Superior temporal gyrus (tissue), 1 donor: ENCODE measurements around the gene KLF7.
A peak's percentile ranks its signal among the peaks of the same experiment; 100 is the strongest.

Source experiments
- DNase-seq: peaks from one replicate; pipeline ENCODE4 v3.0.0-alpha.2; 2016; ENCODE audit errors: extremely low spot score

KLF7 gene

DNA sequence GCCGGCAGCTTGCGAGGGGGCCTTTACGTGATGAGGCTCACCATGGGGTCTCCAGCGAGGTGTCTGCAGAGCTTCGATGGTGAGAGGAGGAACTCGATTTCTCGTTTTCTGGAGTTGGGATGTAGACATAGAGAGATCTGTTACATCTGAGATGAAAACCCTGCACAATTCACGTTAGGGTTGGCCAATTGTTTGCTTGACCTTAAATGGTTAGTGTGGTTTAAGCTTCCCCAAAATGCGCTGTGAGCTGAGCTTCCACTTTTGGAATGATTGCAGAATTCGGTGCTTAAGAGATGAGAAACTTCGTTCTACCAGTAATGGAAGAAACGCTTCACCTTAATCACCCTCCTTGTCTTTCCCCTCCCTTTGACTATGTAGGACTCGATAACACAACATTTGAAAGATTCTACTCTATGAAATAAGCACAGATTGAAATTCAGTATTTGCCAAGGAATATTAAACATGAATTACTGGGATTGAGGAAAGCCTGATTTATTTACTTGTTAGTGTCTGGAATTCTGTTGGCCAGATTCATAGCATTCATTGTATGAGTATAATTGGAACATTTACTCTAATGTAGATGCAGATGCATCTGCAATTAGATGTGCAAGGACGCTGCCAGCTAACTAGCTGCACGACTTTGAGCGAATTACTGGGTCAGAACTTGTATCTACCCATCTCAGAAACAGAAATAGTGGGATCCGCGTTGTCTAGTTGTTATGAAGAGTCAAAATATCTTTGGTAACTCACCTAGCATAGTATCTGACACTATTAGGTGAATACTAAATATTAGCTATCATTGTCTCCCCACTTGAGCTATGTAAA, 1.6 kb upstream of the KLF7 start:
- DNase-seq, result peak; percentile 86

DNA sequence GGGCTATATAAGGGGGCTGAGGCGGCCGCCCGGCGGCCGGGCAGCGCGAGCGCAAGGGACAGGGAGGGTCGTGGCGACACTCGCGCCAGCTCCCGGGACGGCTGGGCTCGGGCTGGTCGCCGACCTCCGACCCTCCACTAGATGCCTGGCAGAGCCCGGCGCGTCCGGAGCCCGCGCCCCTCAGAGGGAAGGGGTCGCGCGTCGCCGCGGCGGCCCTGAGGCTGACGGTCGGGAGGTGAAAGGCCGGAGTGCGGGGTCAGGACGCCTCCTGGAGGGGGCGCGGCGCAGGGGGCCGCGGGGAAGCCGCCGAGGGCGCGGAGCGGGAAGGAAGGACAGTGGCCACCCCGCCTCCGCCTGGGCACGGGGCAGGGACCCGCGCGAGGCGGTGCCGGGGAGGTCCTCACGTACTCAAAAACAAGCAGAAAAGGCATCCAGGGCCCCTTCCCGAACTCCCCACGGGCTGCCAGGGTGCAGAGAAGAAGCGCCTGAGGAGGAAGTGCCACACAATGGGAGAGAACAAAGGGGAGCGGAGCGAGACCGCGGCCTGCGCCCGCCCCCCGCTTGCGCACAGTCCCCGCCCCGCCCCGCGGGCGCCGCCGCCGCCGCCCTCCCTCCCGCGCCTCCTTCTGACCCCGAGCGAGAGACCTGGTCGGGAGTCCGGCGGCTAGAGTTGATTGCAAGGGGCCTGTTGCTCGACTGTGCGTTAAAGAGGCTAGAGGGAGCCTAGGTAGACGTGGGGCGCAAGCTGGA, 776 bp upstream of the KLF7 start:
- peak; percentile 79 for DNase-seq

DNA sequence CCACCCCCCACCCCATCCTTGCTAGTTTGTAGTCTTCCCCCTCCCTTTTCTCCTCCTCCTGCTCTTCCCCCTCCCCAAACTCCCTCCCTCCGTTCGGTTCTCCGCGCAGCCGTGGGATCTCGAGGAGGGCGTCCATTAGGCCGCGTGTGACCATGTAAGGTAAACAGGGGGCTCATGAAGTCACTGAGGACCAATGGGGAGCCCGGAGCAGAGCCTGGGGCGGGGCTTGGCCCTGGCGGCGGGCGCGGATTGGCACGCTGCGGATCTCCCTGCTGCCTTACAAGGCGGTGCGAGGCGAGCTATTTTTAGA, 246 bp upstream of the KLF7 start:
- DNase-seq, result peak; percentile 99

DNA sequence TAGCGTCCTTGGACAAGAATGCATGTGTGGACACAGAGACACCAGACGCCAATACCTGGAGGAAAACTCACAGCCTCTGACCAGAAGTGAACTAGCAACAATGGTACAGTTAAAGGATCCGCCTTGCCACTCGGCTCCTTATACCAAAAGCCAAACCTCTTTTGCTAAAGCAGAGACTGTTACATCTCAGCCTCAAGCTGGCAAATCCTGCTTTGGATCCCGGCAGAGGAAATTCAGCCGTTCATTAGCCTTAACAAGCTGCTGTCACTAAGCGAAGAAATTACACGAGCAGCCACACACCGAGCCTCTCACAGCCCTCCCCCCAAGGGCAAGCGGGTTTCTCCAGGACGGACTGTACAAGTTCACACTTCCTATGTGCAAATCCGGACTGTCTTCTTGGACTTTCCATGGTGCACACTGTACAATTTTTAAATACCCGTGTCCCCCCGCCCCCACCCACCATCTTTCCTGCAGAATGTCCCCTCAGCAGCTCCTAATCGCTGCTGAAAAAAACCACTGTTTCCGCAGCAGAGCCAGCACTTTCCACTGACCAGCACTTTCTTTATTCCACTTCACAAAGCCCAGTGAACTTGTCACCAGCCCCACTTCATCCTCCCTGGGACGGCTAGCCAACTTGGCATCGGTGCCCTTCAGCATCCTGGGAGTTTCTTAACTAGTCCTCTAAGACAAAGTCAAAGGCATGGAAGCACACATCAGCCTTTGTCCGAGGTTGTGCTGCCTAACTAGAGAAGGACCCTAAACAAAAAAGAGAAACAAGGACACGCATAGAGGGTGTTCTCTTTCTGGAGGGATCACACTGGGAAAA, 1.5 kb downstream of the KLF7 start:
- peak; percentile 84 for DNase-seq

DNA sequence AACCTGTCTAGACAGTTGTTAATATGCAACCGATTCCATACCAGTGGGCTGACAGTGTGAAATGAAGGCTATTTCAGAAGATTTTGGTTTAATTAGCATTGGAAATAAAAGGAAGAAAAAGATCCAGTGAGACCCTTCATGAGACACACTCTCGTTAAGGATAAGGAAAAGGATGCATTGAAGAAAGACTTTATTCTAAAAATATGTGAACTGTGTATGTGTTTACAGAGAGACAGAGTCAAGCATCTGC, 2.1 kb downstream of the KLF7 start:
- DNase-seq, result peak; percentile 89

DNA sequence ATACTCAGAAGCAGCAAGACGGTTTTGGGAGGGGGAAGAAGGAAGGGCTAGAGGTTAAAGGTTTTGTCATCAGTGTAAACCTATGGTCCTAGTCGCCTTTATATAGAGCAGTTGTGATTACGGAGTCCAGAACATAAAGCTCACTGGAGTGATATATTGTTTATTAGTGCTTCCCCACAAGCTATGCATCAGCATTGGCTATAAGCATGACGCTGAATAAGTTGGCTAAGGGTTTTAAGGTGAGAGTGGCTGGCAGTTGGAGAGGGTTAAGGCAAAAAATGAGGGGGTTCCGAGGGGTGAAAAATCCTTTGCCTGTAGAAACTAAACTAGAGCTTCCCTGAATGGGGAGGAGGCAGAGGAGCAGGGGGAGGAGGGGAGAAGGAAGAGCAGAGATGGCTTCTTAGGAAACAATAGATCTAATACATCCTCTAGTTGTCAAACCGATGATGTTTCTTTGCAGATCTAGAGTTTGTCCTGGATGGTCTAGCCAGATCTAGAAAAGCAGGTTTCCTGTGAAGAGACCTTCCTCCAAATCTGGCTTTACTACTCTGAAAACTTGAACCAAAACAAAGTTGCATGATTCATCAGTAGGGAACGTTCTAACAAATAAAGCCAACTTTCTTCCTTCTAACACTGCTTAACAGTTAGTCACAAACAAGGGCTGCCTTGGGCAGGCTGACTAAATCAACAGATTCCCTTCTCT, 2.5 kb downstream of the KLF7 start:
- no peak for DNase-seq

DNA sequence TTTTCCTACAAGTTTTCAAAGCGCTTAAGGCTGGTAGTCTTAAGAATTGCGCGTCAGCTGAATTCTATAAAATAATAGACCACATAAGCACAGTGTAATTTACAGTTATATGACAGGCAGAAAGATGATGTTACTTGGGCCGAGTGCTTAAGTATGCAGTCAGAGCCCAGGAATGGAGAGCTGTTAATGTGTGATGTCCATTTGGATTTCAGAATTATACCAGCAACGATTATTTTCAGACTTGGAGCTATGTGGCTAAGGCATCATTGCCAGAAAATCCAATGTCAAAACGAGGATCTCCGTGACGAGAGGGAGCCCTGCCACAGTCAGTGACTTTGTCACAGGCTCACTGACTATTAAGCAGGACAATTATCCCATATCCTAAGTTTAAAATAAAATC, 3.4 kb downstream of the KLF7 start:
- peak; percentile 75 for DNase-seq

DNA sequence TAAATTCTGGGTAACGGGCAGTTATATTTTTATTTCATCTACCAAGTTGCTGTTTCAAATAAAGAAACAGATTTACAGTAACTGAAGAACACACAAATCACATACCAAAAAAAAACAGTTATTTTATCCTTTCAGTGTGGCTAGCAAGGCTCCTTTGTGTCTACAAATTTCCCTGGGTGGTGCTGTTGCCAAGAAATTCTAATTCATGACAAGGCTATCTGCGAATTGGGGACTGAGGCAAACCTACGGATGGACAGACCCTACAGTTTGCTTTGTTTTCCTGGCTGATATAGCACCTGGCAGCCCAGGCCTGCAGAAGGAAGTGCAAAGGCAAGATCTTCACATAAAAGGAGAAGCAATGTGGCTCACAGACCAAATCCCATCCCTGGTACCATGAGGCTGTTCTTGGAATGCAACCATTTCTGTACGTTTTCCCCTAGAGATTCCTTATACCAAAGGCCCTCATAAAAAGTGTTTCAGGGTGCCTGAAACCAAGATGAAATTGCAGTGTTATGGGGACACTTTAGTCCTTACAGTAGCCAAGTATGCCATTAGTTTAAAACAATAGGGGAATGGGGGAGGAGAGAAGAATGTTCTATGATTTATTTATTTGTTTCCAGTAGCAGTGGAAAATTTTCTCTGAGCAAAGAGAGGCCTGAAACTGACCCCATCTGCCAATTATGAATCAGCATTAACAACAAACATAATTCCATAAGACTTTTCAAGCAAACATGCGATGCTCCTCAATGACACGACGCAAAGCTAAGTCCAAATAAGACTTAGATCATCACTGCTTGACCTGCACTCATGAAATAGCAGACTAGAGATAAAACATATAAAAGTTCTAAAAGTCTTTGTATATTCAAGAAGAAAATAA, 4.3 kb downstream of the KLF7 start:
- peak; percentile 81 for DNase-seq

DNA sequence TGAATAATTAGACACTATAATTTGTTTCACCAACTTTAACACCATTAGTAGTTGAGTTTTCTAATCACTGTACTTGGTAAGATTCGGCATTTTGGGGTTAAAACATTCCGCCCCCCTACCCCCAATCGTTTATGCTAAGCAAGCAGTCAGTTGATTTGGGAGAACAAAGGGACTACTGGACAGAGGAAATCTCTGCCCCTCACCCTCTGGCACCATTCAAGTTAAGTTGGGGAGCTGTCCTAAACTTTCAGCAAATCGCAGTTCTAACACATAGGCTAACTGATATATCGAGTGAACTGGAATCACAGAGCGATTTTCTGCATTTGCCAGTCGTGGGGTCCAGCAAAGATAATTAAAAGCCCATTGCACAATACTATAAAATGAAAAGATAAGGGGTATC, 5.6 kb downstream of the KLF7 start:
- DNase-seq, result no peak

DNA sequence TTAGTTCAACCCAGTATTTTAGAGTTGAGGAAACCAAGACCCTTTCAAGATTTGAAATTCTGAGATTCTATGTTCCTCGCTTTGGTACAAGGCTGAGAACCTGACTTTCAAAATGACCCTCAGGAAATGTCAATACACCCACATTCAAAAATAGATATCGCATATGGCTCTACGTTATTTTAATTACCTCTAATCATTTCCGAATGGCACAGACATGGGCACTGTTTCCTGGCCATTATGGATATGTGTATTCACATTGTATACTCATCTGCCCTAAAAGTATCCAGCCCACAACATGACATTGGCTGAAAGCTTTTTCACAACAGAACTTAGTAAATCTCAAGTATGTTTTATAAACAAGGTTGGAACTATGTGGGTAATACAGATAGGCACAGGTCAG, 6.7 kb downstream of the KLF7 start:
- DNase-seq, result no peak

DNA sequence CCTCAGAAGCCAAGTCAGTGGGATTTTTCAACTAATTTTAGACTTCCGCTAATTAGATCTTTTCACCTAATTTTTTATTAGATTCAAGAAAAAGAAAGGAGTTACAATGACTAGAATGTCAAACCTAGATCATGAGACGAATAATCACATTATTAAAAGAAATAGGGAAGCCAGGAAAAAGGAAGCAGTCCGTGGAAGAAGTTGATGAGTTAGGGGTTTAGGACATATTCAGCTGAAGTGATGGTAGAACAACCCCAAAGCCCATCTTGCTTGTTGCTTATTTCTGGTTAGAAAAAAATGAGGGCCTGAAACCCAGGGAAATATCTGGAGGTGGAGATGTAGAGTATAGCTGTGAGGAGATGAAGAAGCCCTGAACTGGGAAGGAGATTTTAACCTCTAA, 8.0 kb downstream of the KLF7 start:
- DNase-seq, result no peak

DNA sequence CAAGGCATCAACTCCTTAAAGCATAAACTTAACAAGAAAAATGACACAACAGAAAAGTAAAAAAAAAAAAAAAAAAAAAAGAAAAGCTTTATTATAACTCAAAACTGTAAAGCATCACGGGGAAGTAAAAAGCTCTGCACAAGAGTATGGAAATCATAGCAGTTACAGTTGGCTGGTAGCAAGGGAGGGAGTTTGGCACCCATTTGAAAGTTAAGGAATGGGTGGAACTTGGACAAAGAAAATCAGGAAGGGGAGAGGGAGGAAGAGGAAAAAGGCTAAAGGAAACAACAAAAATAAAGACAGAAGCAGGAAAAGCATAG, 8.6 kb downstream of the KLF7 start:
- no peak for DNase-seq

DNA sequence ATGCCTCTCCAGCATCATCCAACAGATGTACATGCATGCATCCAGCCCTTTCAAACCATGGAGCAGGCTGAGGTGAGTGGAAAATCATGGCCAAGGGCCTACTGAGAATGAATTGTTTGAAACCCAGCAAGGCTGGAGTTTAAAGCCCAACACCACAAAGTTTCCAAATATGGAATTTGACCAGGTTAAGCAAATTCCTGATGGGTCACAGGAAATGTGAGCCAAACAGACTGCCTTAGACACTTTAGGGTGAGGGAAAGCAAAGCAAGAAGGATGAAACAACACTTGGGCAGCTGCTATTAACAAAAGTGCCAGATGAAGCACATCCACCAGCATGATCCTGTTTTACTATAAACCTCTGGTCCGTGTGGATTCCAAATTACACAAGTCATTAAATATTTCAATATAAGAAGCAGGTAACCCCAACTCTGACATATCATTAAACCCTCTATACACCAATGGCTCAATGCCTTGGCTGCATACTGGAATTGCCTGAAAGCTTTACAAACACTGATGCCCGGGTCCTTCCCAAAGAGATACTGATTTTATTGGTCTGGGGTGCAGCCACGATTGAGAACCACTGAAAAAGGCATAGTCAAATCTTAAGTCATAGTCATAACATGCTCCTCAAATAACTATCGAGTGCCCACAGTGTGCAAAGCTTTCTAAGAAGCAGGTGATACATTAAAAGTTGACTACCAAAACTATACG, 9.1 kb downstream of the KLF7 start:
- no peak for DNase-seq

DNA sequence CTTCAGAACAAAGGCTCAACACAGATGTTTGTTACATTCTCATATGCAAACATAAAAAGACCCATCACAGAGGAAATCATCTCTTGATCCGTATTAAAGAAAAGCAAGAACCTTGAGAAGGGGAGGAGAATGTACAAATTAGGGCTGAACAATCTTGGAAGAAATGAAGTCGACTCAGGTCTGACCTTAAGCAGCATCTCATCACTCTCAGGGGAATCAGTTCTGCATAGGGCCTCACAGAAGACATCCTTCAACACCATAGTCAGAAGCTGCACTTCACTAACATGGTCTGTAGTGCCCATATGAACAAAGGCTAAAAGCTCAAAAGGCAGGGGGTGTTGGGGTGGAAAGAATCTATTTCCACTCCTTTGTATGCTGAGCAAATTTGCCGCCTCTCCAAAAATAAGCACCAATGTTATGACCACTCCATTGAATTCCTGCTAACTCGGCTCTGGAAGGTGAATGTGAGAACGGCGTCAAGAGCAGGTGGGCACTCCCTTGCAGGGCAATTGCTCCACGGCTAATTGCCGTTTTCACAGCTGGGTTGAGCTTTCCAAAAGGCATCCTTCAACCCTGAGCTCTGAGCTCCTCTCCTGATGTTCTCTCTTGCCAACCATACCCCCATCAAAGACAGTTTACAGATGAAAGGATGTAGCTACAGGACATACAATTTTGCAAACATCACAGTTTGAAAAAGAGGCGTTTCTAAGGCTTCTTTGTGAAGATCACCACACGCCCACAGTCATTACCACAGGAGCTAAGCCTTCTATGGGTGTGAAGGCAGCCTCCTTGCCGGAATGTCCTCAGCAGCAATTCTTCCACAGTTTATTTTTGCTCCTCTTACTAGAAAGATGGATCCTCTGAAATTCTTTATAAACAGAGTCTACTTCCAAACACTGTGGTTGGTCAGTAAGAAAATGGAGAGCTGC, 10.0 kb downstream of the KLF7 start:
- peak; percentile 42 for DNase-seq

DNA sequence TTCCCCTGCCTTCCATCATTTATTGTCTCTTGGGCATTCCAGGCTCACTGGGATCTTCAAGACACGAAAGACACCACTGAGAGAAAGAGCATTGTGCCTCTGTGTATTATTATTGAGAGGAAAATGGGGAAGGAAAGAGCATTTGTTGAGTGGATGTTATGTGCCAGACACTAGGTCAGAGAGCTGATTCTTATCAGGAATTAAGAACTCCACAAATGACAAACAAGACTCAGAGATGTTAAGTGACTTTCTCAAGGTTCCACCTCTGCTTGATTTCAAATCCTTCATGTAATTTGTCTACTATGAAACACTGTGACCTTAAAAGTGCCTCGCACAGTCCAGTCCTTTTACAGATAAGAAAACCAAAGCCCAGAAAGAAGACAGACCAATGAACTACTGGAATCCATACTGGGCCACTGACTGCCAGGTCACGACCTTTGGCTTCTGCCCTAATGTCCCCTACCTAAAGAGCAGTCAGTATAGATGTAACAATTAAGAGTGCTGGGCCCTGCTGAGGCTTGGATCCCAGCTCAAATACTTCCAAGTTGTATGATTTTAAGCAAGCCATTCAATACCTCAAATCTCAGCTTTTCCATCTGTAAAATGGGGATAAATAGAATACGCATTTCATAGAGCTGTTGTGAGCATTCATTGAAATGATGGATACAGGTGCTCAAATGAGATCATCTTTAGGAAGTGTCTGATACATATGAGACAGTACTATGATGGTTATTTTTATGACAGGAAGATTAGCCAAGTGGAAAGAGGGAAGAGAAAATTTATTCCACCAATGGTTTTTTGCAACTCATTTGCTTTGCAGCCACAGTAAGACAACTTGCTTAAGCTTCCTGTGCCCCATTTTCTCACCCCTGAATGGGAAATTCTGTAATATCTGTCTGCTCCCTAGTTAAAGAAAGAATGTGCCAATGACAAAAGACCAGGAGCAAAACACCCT, 10.9 kb downstream of the KLF7 start:
- no peak for DNase-seq

DNA sequence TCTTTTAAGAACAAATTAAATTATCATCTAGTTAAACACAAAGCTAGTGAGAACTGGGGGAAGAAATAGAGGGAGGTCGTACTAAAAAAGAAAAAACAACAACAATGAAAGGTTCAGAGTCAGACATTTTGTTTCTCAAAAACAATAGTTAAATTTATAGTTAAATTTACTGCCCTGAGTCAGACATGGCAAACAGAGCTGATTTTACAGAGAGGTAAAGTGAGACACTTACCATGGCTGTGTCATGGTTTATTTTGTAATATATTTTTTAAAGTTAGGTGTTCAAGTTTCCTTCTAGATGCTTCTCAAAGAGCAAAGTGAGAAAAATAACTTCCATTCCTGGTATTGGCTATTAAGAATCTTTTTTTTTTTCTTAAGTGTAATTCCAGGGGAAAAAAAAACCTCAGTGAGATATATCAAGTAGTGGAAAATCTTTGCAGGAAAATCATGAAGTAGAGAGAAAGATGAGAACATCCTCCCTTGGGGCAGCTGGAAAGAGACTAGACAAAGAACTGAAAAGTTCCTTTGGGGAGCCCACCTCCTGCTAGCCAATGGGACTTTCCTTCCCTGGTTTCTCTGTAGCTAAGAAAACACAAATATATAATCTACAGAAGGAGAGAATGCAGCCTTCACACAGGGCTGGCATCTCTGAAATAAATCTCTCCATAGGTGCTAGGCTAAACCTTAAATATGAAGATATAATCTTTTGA, 12.3 kb downstream of the KLF7 start:
- DNase-seq, result peak; percentile 24

DNA sequence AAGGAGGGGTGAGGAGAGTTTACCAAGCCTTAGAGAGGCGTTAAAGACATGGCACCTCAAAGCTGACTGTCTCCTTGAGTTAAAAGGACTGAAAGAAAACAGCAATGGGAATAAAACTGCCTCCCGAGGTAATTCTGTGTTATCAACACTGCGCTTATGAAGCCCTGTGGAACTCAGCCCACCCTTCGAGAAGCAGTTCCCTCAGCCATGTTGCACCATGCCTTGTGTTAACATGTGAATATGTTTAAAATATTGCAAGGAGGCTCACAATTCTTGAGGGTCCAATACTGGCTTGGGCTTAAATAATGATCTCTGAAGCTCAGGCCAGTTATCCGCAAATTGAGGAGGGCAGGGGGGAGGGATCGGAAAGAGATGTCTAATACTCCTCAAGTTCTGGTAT, 14.7 kb downstream of the KLF7 start:
- DNase-seq, result peak; percentile 20

DNA sequence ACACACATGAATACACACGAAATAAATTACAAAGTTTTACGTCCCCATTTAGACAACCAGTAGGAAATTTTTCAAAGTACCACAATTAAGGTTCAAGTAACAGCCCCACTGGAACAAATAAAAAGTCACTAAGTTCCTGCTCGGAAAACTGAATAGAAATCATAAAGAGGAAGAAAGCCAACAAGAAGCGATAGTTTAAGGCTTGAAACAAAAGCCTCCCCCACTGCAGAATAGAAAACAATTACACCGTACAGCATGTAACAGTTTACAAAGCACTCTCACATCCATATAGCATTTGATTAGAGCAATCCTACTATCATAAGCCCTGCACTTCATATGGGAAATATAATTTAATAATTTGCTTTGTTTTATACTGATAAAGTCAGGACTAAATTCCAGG, 15.5 kb downstream of the KLF7 start:
- peak; percentile 40 for DNase-seq
